Lower leg skin (tissue), 4 donors: ENCODE measurements around the gene FLII. TPM values are rescaled to one million over a fixed set of nuclear protein-coding genes. Genes with fewer than 3 reads are reported as not detected.

Source experiments
- DNase-seq, 2 donors: peaks; one replicate each; pipeline ENCODE4 v3.0.0-alpha.2; 2019; ENCODE audit warnings: low spot score in 2 of 2
- H3K4me3 ChIP-seq: fragments of 200-600 bp; sonication (generic); 2 replicates; pipeline ENCODE4 v1.5.1; 2017; ENCODE audit warnings: mild to moderate bottlenecking, low read depth; ENCODE audit not compliant: poor library complexity, severe bottlenecking
- CTCF ChIP-seq, 3 donors: fragments of 450-650 bp; IDR thresholded peaks; one replicate each; pipeline ENCODE4 v1.5.1; 2016; ENCODE audit warnings: antibody characterized with exemption in 3 of 3, mild to moderate bottlenecking in 3 of 3, moderate library complexity in 2 of 3
- POLR2A ChIP-seq, 2 donors: fragments of 450-650 bp; IDR thresholded peaks; one replicate each; pipeline ENCODE4 v1.6.1; 2016 to 2017; ENCODE audit warnings: antibody characterized with exemption in 2 of 2, mild to moderate bottlenecking in 1 of 2, moderate library complexity in 1 of 2
- WGBS, 2 donors: methylation state at CpG; one replicate each; pipeline ENCODE4 v1.1.5; 2018; 5-methylcytosine and 5-hydroxymethylcytosine counted together
- intact Hi-C: fragments of 100-400 bp; cut with DNase I; formaldehyde crosslinking; loops from one replicate; pipeline ENCODE4 v1.15.0; 2023; ENCODE audit warnings: low total_unique reads
- total RNA-seq, 4 donors: library from RNA; depleted of rRNA; stranded (reverse); fragments of >200 nt; gene quantifications; one replicate each; pipeline ENCODE4 v1.1.0, GENCODE V29; 2016

FLII gene
- total RNA-seq, 4 donors from 2014 or later: 202 to 292 (median 238) TPM

- TF ChIP-seq POLR2A (IDR thresholded peaks at IDR 0.05): no peak
- no peak for TF ChIP-seq CTCF (IDR thresholded peaks at IDR 0.05)
- H3K4me3 ChIP-seq: no peak overlapping the region
- DNase-seq: no peak
- WGBS, 2 donors: 77 to 80% methylated on average over 4 of the region's 4 CpGs
- intact Hi-C loops: no loop called here
Measured at GRCh38 chr17:18229254-18229653, 29.3 kb downstream of the FLII start.

GRCh38 chr17:18228176-18228682 lies 30.3 kb downstream of the FLII start:
- WGBS, 2 donors: 82 to 90% methylated on average over 10 of the region's 10 CpGs
- TF ChIP-seq POLR2A (IDR thresholded peaks at IDR 0.05): no peak
- no peak for TF ChIP-seq CTCF (IDR thresholded peaks at IDR 0.05)
- intact Hi-C loops: no loop called here
- no peak for DNase-seq
- H3K4me3 ChIP-seq: no peak overlapping the region

- intact Hi-C loops: no loop called here
- 96 to 99% methylated on average over 5 of the region's 5 CpGs for WGBS, 2 donors
- no peak for DNase-seq
- TF ChIP-seq CTCF (IDR thresholded peaks at IDR 0.05) (no peak), POLR2A (IDR thresholded peaks at IDR 0.05) (no peak)
- H3K4me3 ChIP-seq: no peak overlapping the region
Measured at GRCh38 chr17:18227635-18228034, 30.9 kb downstream of the FLII start.

GRCh38 chr17:18226284-18226945 lies 32.1 kb downstream of the FLII start:
- DNase-seq: no peak
- WGBS, 2 donors: 19 to 22% methylated on average over 16 of the region's 16 CpGs
- TF ChIP-seq POLR2A (IDR thresholded peaks at IDR 0.05) (no peak), CTCF (IDR thresholded peaks at IDR 0.05) (no peak)
- peak overlapping the region; percentile 33 for H3K4me3 ChIP-seq
- intact Hi-C loops: no loop called here

GRCh38 chr17:18225642-18226283 lies 32.8 kb downstream of the FLII start:
- H3K4me3 ChIP-seq: peak overlapping the region; percentile 33
- TF ChIP-seq CTCF (IDR thresholded peaks at IDR 0.05) (no peak), POLR2A (IDR thresholded peaks at IDR 0.05) (no peak)
- no peak for DNase-seq
- WGBS, 2 donors: 0% methylated on average over 8 to 12 of the region's 57 CpGs
- intact Hi-C loops: no loop called here
